GM12873 (cell line): Measurements from ENCODE around the gene CD4.

Source experiments
- TF ChIP-seq, protein P1 (sequence below): IDR thresholded peaks from 2 replicates; pipeline ENCODE4 v1.5.1; 2012; ENCODE audit warnings: low read depth, mild to moderate bottlenecking, moderate library complexity, low read length, control low read depth; ENCODE audit not compliant: insufficient read depth; ENCODE audit errors: missing control alignments

The CD4 gene

DNA sequence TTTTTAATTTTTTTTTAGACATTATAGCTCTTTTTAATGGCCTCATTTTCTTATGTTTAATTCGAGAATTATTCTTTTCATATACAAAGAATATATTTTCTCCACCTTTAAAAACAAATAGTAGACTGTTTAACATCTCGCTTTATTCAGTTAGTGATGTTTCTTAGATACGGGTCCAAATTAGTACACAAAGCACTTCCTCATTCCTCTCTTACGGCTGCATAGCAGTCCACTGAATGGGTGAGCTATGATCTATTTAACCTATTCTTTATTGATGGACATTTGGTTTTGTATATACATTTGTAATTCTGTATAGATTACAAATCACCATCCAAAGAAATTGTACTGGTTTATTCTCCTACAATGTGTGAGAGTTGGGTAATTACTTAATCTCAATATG is 24.0 kb downstream of the CD4 start:
- TF ChIP-seq, protein P1, sequence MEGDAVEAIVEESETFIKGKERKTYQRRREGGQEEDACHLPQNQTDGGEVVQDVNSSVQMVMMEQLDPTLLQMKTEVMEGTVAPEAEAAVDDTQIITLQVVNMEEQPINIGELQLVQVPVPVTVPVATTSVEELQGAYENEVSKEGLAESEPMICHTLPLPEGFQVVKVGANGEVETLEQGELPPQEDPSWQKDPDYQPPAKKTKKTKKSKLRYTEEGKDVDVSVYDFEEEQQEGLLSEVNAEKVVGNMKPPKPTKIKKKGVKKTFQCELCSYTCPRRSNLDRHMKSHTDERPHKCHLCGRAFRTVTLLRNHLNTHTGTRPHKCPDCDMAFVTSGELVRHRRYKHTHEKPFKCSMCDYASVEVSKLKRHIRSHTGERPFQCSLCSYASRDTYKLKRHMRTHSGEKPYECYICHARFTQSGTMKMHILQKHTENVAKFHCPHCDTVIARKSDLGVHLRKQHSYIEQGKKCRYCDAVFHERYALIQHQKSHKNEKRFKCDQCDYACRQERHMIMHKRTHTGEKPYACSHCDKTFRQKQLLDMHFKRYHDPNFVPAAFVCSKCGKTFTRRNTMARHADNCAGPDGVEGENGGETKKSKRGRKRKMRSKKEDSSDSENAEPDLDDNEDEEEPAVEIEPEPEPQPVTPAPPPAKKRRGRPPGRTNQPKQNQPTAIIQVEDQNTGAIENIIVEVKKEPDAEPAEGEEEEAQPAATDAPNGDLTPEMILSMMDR, result no peak

DNA sequence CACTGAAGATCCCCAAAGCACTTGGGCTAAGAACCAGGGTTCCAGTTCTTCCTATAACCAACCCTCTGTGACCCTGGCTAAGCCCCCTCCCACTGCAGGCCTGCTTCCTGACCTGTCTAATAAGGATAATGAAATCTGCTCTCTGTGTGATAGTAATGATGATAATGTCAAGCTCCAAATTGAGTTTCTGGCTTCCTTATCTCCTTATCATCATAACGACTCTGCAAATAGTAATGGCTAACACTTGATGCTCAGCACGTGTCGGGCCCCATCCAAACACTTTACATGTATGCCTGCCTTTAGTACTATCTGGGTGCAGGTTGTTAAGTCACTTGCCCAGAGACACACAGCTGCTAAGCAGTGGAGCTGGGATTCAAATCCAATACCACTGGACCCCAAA is 27.3 kb downstream of the CD4 start:
- TF ChIP-seq, protein P1, result no peak

GRCh38 chr12:6817098-6817497 is 27.8 kb downstream of the CD4 start:
- TF ChIP-seq, protein P1, result no peak

DNA sequence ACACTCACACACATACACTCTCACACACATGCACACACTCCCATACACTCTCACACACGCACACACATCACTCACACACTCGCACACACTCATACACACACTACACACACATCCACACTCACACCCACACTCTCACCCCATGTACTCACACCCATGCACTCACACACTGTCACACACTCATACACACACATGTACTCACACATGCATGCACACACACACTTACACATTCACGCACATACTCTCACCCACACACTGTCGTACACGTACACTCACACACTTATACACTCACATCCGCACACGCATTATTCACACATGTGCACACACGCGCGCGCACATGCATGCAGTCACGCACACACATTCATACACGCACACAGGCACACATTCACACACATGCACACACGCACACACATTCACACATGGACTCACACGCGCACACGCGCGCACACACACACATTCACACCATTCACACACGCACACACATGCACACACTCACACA is 28.4 kb downstream of the CD4 start:
- TF ChIP-seq, protein P1, result no peak

DNA sequence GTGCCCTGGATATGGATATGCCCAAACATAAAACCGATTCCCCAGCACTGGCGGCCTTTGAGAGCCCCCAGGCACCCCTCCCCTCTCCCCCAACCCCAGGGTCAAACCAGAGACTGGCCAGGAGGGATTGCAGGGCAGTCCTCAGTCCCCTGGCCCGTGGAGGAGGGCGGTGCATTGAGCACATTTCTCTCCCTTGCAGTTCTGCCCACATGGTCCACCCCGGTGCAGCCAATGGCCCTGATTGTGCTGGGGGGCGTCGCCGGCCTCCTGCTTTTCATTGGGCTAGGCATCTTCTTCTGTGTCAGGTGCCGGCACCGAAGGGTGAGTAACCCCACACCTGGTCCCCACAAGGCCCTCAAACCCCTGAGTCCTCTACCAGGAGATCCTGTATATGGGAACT is 28.9 kb downstream of the CD4 start:
- TF ChIP-seq, protein P1, result no peak

- TF ChIP-seq, protein P1, result no peak
Measured at GRCh38 chr12:6818645-6819044, 29.3 kb downstream of the CD4 start.

- TF ChIP-seq, protein P1, result no peak
Measured at GRCh38 chr12:6819106-6820030, 30.0 kb downstream of the CD4 start.
